ENCODE results near the gene COQ10A.

DNA sequence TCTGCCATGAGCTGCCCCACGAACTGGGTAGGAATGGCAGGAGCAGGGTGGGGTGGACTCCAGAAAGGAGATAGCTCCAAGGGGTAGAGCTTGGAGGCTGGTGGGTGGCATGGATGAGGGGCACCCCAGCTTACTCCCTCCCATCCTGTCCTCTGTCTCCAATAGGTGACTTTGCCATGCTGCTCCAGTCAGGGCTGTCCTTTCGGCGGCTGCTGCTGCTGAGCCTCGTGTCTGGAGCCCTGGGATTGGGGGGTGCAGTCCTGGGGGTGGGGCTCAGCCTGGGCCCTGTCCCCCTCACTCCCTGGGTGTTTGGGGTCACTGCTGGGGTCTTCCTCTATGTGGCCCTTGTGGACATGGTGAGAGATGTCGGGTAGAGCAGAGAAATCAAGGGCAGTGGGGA is 29.8 kb upstream of the COQ10A start:
- TF ChIP-seq, protein P1, sequence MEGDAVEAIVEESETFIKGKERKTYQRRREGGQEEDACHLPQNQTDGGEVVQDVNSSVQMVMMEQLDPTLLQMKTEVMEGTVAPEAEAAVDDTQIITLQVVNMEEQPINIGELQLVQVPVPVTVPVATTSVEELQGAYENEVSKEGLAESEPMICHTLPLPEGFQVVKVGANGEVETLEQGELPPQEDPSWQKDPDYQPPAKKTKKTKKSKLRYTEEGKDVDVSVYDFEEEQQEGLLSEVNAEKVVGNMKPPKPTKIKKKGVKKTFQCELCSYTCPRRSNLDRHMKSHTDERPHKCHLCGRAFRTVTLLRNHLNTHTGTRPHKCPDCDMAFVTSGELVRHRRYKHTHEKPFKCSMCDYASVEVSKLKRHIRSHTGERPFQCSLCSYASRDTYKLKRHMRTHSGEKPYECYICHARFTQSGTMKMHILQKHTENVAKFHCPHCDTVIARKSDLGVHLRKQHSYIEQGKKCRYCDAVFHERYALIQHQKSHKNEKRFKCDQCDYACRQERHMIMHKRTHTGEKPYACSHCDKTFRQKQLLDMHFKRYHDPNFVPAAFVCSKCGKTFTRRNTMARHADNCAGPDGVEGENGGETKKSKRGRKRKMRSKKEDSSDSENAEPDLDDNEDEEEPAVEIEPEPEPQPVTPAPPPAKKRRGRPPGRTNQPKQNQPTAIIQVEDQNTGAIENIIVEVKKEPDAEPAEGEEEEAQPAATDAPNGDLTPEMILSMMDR (IDR thresholded peaks at IDR 0.05) = no peak
- no peak for TF ChIP-seq POLR2A (IDR thresholded peaks at IDR 0.05)

Measured in lower leg skin (tissue), 3 donors.